CD4-positive, alpha-beta T cell (primary cell): ENCODE measurements around the gene MTHFD2L. TPM values are rescaled to one million over a fixed set of nuclear protein-coding genes. Genes with fewer than 3 reads are reported as not detected.

Source experiments
- ATAC-seq: fragments of 200-7000 bp; cut with Tn5 transposase; one replicate; pipeline ENCODE4 v1.10.0; 2022; ENCODE audit warnings: mild to moderate bottlenecking; ENCODE audit not compliant: poor library complexity
- CTCF ChIA-PET: fragments of 350-600 bp; sonication (Branson Sonifier 250); formaldehyde crosslinking; loops from one replicate; lab custom pipeline; 2021; ENCODE audit warnings: antibody characterized with exemption, inconsistent platforms; lab: Charles Lee
- POLR2A ChIA-PET: fragments of 350-600 bp; sonication (Branson Sonifier 250); formaldehyde crosslinking; loops from one replicate; lab custom pipeline; 2021; ENCODE audit warnings: antibody characterized with exemption, inconsistent platforms; lab: Charles Lee
- DNase-seq, 14 experiments: peaks; one replicate each; pipeline ENCODE4 v3.0.0-alpha.2; 2013 to 2020; ENCODE audit warnings: mixed read lengths in 2 of 14
- H3K27ac ChIP-seq, 2 donors: one replicate each; pipeline versions ENCODE4 v1.5.1 to v1.7.0; 2013; ENCODE audit warnings: low read length in 2 of 2, low read depth in 1 of 2, mild to moderate bottlenecking in 1 of 2
- H3K27me3 ChIP-seq, 2 experiments: 1 replicate in 1 of 2; 2 replicates in 1 of 2; pipeline versions ENCODE4 v1.6.1 to v1.7.0; 2013; ENCODE audit warnings: low read length in 2 of 2, control low read depth in 1 of 2, mild to moderate bottlenecking in 1 of 2, moderate library complexity in 1 of 2; ENCODE audit not compliant: insufficient read depth in 2 of 2, control insufficient read depth in 1 of 2
- H3K36me3 ChIP-seq: one replicate; pipeline ENCODE4 v1.6.1; 2013; ENCODE audit warnings: low read length, control low read depth; ENCODE audit not compliant: insufficient read depth
- H3K4me1 ChIP-seq: one replicate; pipeline ENCODE4 v1.6.1; 2013; ENCODE audit warnings: low read length, control low read depth; ENCODE audit not compliant: insufficient read depth
- H3K4me3 ChIP-seq: one replicate; pipeline ENCODE4 v1.5.1; 2013; ENCODE audit warnings: mild to moderate bottlenecking, low read length, moderate library complexity
- H3K9me3 ChIP-seq, 2 experiments: 1 replicate in 1 of 2; 2 replicates in 1 of 2; pipeline versions ENCODE4 v1.6.1 to v1.7.0; 2013; ENCODE audit warnings: low read length in 2 of 2, mild to moderate bottlenecking in 2 of 2, control low read depth in 1 of 2, moderate library complexity in 1 of 2; ENCODE audit not compliant: control insufficient read depth in 1 of 2, insufficient read depth in 1 of 2
- H3K27ac Mint-ChIP-seq: one replicate; pipeline ENCODE4 v1.8.0; 2020; ENCODE audit warnings: mixed read lengths
- H3K27me3 Mint-ChIP-seq: one replicate; pipeline ENCODE4 v1.8.0; 2021; ENCODE audit warnings: mixed read lengths
- H3K36me3 Mint-ChIP-seq: one replicate; pipeline ENCODE4 v1.8.0; 2021; ENCODE audit warnings: low read depth, mixed read lengths
- H3K4me1 Mint-ChIP-seq: one replicate; pipeline ENCODE4 v1.8.0; 2021; ENCODE audit warnings: low read depth, mixed read lengths
- H3K4me3 Mint-ChIP-seq: one replicate; pipeline ENCODE4 v1.8.0; 2020; ENCODE audit warnings: mild to moderate bottlenecking, mixed read lengths
- H3K9me3 Mint-ChIP-seq: one replicate; pipeline ENCODE4 v1.8.0; 2020; ENCODE audit warnings: mixed read lengths
- CTCF ChIP-seq: fragments of 200-600 bp; IDR thresholded peaks from one replicate; pipeline ENCODE4 v1.8.0; 2022; ENCODE audit warnings: antibody characterized with exemption, mild to moderate bottlenecking
- intact Hi-C, 2 experiments: fragments of 100-400 bp; cut with DNase I in 1 of 2; cut with micrococcal nuclease in 1 of 2; formaldehyde crosslinking; loops; one replicate each; pipeline versions ENCODE4 v1.15.1 to v1.9.0; 2023 to 2025; cut with DNase I, micrococcal nuclease
- total RNA-seq, 174 experiments: library from RNA in 2 of 174; stranded (reverse) in 2 of 174; gene quantifications; one replicate each; pipeline ENCODE4 v1.2.3 and lab custom pipeline; 2021 to 2026

Gene MTHFD2L
- total RNA-seq, 2 experiments from 2014 or later, result 13.7 to 14.4 TPM

- no peak overlapping the region for H3K27ac ChIP-seq
- no peaks in the 10 kb centered on the region for H3K9me3 Mint-ChIP-seq
- TF ChIP-seq CTCF, result no peak
- no peaks in the 10 kb centered on the region for H3K36me3 ChIP-seq
- DNase-seq (no peak), ATAC-seq (no peak)
- no peaks in the 10 kb centered on the region for H3K4me1 Mint-ChIP-seq
- no peaks in the 10 kb centered on the region for H3K36me3 Mint-ChIP-seq
- CTCF ChIA-PET, result interaction anchor here (1.0 kb wide), 1 partner anchor 8 kb away, joined by 3 read pairs; no protein-coding TSS in a partner anchor
- H3K9me3 ChIP-seq, result no peaks in the 10 kb centered on the region
- no peaks in the 10 kb centered on the region for H3K4me1 ChIP-seq
- H3K4me3 Mint-ChIP-seq, result no peak overlapping the region
- POLR2A ChIA-PET, result no interaction called here
- intact Hi-C loops, result no loop called here
- no peak overlapping the region for H3K27ac Mint-ChIP-seq
- H3K27me3 ChIP-seq, result peaks cover 0 to 7% of the 10 kb centered on the region in 2 experiments
- no peak overlapping the region for H3K4me3 ChIP-seq
- peaks cover 24% of the 10 kb centered on the region for H3K27me3 Mint-ChIP-seq
These were observed 170.6 kb downstream of the MTHFD2L start for GRCh38 chr4:74328501-74328900.

- Histone ChIP-seq H3K4me1 (no peaks in the 10 kb centered on the region), H3K27me3 (peaks cover 0 to 4% of the 10 kb centered on the region in 2 experiments), H3K27ac (no peak overlapping the region), H3K4me3 (no peak overlapping the region), H3K9me3 (peaks cover 0 to 4% of the 10 kb centered on the region in 2 experiments), H3K36me3 (no peaks in the 10 kb centered on the region)
- POLR2A ChIA-PET, result no interaction called here
- no peak overlapping the region for H3K27ac Mint-ChIP-seq
- ATAC-seq (no peak), DNase-seq (no peak)
- H3K27me3 Mint-ChIP-seq, result peaks cover 17% of the 10 kb centered on the region
- intact Hi-C loops, result no loop called here
- H3K36me3 Mint-ChIP-seq, result no peaks in the 10 kb centered on the region
- no peak for TF ChIP-seq CTCF
- H3K4me3 Mint-ChIP-seq, result no peak overlapping the region
- no peaks in the 10 kb centered on the region for H3K9me3 Mint-ChIP-seq
- no peaks in the 10 kb centered on the region for H3K4me1 Mint-ChIP-seq
- CTCF ChIA-PET, result interaction anchor here (1.0 kb wide), 1 partner anchor 9 kb away, joined by 3 read pairs; no protein-coding TSS in a partner anchor
These were observed 171.4 kb downstream of the MTHFD2L start for GRCh38 chr4:74329307-74329706.

- H3K36me3 Mint-ChIP-seq, result no peaks in the 10 kb centered on the region
- H3K4me1 Mint-ChIP-seq, result no peaks in the 10 kb centered on the region
- ATAC-seq (no peak), DNase-seq (no peak)
- CTCF ChIA-PET, result no interaction called here
- peaks cover 0 to 4% of the 10 kb centered on the region in 2 experiments for H3K9me3 ChIP-seq
- H3K27ac Mint-ChIP-seq, result no peak overlapping the region
- H3K9me3 Mint-ChIP-seq, result no peaks in the 10 kb centered on the region
- H3K4me3 Mint-ChIP-seq, result no peak overlapping the region
- no peak for TF ChIP-seq CTCF
- POLR2A ChIA-PET, result no interaction called here
- no peaks in the 10 kb centered on the region for H3K4me1 ChIP-seq
- peaks cover 11% of the 10 kb centered on the region for H3K27me3 Mint-ChIP-seq
- H3K27me3 ChIP-seq, result no peaks in the 10 kb centered on the region
- H3K27ac ChIP-seq, result no peak overlapping the region
- no peaks in the 10 kb centered on the region for H3K36me3 ChIP-seq
- no peak overlapping the region for H3K4me3 ChIP-seq
- intact Hi-C loops, result no loop called here
These were observed 172.4 kb downstream of the MTHFD2L start for GRCh38 chr4:74330295-74330750.
